PC-3 (cell line): ENCODE measurements around the gene HS3ST5.
"Not testable (repeated sequence)": the region's sequence is repeated elsewhere in the genome, so short reads cannot be mapped to it uniquely, and the experiment has no call there.

Experiments
- CTCF ChIP-seq: fragments of 300-600 bp; sonication (generic); conservative IDR thresholded peaks from 2 replicates; pipeline ENCODE4 v1.5.1; 2017; ENCODE audit warnings: antibody characterized with exemption, low read depth, mild to moderate bottlenecking, low read length
- EZH2 ChIP-seq: fragments of 300-600 bp; sonication (generic); IDR thresholded peaks from one replicate; pipeline ENCODE4 v1.6.1; 2017; ENCODE audit warnings: antibody characterized with exemption, mild to moderate bottlenecking, low read length; ENCODE audit not compliant: unreplicated experiment
- EZH2phosphoT487 ChIP-seq: fragments of 300-600 bp; sonication (generic); IDR thresholded peaks from 2 replicates; pipeline ENCODE4 v1.6.1; 2018; ENCODE audit warnings: mild to moderate bottlenecking, antibody characterized with exemption, low read length, borderline replicate concordance

GRCh38 chr6:114149182-114149581 is 193.6 kb downstream of the HS3ST5 start:
- not testable (repeated sequence) for TF ChIP-seq CTCF, EZH2, EZH2phosphoT487
